Endodermal cell (in vitro differentiated cells): Measurements from ENCODE around the gene CDH23. TPM values are rescaled to one million over a fixed set of nuclear protein-coding genes. Genes with fewer than 3 reads are reported as not detected.
A peak's percentile ranks its signal among the peaks of the same experiment; 100 is the strongest.

Experiments
- DNase-seq: peaks from one replicate; pipeline ENCODE4 v3.0.0-alpha.2; 2017
- H3K27ac ChIP-seq: 2 replicates; pipeline ENCODE4 v1.5.1; 2013; ENCODE audit warnings: mild to moderate bottlenecking, low read depth, low read length, moderate library complexity
- H3K27me3 ChIP-seq: 2 replicates; pipeline ENCODE4 v1.6.1; 2013; ENCODE audit warnings: mild to moderate bottlenecking, low read length, moderate library complexity; ENCODE audit not compliant: insufficient read depth, control insufficient read depth, poor library complexity, severe bottlenecking
- H3K36me3 ChIP-seq: 2 replicates; pipeline ENCODE4 v1.7.0; 2013; ENCODE audit warnings: mild to moderate bottlenecking, low read length, moderate library complexity; ENCODE audit not compliant: control insufficient read depth, insufficient read depth
- H3K4me1 ChIP-seq: one replicate; pipeline ENCODE4 v1.7.0; 2013; ENCODE audit warnings: low read length; ENCODE audit not compliant: control insufficient read depth, insufficient read depth
- H3K4me3 ChIP-seq: 2 replicates; pipeline ENCODE4 v1.5.1; 2013; ENCODE audit warnings: mild to moderate bottlenecking, low read length, moderate library complexity
- H3K9ac ChIP-seq: 2 replicates; pipeline ENCODE4 v1.6.1; 2013; ENCODE audit warnings: mild to moderate bottlenecking, low read length, moderate library complexity; ENCODE audit not compliant: poor library complexity, severe bottlenecking; ENCODE audit errors: extremely low read depth
- H3K9me3 ChIP-seq: 2 replicates; pipeline ENCODE4 v1.6.1; 2013; ENCODE audit warnings: mild to moderate bottlenecking, low read length, moderate library complexity; ENCODE audit not compliant: control insufficient read depth
- H3K27ac Mint-ChIP-seq: 2 replicates; pipeline ENCODE4 v1.8.0; 2020; ENCODE audit warnings: mixed read lengths
- H3K27me3 Mint-ChIP-seq: 2 replicates; pipeline ENCODE4 v1.8.0; 2021; ENCODE audit warnings: mild to moderate bottlenecking, mixed read lengths; ENCODE audit not compliant: insufficient read depth
- H3K36me3 Mint-ChIP-seq: 2 replicates; pipeline ENCODE4 v1.8.0; 2020; ENCODE audit warnings: low read depth, mixed read lengths
- H3K4me1 Mint-ChIP-seq: 2 replicates; pipeline ENCODE4 v1.8.0; 2020; ENCODE audit warnings: mixed read lengths
- H3K4me3 Mint-ChIP-seq: 2 replicates; pipeline ENCODE4 v1.8.0; 2020; ENCODE audit warnings: mild to moderate bottlenecking, moderate library complexity, mixed read lengths
- H3K9me3 Mint-ChIP-seq: 2 replicates; pipeline ENCODE4 v1.8.0; 2020; ENCODE audit warnings: mild to moderate bottlenecking, mixed read lengths
- WGBS, 2 experiments: methylation state at CpG; one replicate each; pipeline versions ENCODE4 v1.1.5 to v1.1.7; 2013; ENCODE audit warnings: missing lambda C conversion rate in 2 of 2, mixed read lengths in 1 of 2; ENCODE audit not compliant: insufficient coverage in 1 of 2, insufficient read length in 1 of 2; 5-methylcytosine and 5-hydroxymethylcytosine counted together
- total RNA-seq, 2 donors: library from RNA; stranded (reverse); fragmentation: NEBNext Ultra II Directional in 1 of 2; extraction: Animal tissue kit (Norgen Biotek cat#: 25700) in 1 of 2; gene quantifications; 2 replicates in 1 of 2; 3 replicates in 1 of 2; pipeline ENCODE4 v1.2.1, GENCODE V29; 2021
- TF ChIP-seq, protein P1 (sequence below): fragments of 200-600 bp; sonication (generic); conservative IDR thresholded peaks from 2 replicates; pipeline ENCODE4 v1.5.0; 2021; ENCODE audit warnings: antibody characterized with exemption, mild to moderate bottlenecking

Gene CDH23
- total RNA-seq, 2 donors from 2014 or later = 2.1 to 4.2 TPM

DNA sequence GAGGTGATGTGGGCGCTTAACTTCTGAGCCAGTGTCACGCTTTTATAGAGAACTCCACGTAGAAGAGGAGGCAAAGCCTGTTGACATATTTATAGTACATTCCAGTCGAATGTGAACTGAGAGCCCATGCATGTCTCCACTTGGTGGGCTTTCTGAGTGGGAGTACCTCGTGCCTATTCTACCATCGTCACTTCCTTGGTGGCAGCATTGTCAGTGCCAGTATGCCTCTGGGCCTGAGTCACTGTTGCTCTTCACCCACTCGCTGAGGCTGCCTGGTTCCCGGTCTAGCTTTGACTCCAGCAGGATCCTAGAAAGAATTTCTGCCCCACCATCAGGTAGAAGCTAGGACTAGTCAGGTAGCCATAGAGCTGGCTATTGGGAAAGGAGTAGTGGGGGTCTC, 30.0 kb upstream of the CDH23 start:
- Histone ChIP-seq H3K4me1 (no peaks in the 10 kb centered on the region), H3K4me3 (no peak overlapping the region), H3K9ac (no peak overlapping the region), H3K9me3 (no peaks in the 10 kb centered on the region), H3K27me3 (no peaks in the 10 kb centered on the region), H3K27ac (no peak overlapping the region), H3K36me3 (no peaks in the 10 kb centered on the region)
- H3K27ac Mint-ChIP-seq = no peak overlapping the region
- no peaks in the 10 kb centered on the region for H3K27me3 Mint-ChIP-seq
- no peak for DNase-seq
- TF ChIP-seq, protein P1, sequence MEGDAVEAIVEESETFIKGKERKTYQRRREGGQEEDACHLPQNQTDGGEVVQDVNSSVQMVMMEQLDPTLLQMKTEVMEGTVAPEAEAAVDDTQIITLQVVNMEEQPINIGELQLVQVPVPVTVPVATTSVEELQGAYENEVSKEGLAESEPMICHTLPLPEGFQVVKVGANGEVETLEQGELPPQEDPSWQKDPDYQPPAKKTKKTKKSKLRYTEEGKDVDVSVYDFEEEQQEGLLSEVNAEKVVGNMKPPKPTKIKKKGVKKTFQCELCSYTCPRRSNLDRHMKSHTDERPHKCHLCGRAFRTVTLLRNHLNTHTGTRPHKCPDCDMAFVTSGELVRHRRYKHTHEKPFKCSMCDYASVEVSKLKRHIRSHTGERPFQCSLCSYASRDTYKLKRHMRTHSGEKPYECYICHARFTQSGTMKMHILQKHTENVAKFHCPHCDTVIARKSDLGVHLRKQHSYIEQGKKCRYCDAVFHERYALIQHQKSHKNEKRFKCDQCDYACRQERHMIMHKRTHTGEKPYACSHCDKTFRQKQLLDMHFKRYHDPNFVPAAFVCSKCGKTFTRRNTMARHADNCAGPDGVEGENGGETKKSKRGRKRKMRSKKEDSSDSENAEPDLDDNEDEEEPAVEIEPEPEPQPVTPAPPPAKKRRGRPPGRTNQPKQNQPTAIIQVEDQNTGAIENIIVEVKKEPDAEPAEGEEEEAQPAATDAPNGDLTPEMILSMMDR = no peak
- 81 to 87% methylated on average over 8 of the region's 8 CpGs for WGBS, 2 experiments
- H3K9me3 Mint-ChIP-seq = no peaks in the 10 kb centered on the region
- no peak overlapping the region for H3K4me3 Mint-ChIP-seq
- peaks cover 11% of the 10 kb centered on the region for H3K36me3 Mint-ChIP-seq
- H3K4me1 Mint-ChIP-seq = no peaks in the 10 kb centered on the region

DNA sequence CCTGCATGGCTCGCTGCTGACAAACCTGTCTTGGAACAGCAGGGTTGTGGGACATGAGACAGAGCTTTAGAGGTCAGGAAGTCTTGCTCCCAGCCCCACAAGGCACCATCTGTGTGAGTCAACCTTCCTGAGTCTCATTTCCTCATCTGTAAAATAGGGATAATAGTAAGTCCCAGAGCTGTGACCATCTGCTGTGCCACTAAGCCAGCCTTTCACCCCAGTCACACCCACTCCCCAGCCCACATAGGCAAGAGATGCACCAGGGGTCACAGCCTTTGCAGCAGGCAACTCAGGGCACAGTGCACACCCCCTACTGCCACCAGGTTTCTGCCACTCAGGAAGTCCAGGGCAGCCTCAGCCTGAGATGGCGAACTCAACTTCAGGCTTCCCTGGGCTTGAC, 29.4 kb upstream of the CDH23 start:
- Histone ChIP-seq H3K4me1 (no peaks in the 10 kb centered on the region), H3K36me3 (no peaks in the 10 kb centered on the region), H3K27me3 (no peaks in the 10 kb centered on the region), H3K9me3 (no peaks in the 10 kb centered on the region), H3K9ac (no peak overlapping the region), H3K27ac (no peak overlapping the region), H3K4me3 (no peak overlapping the region)
- Mint-ChIP-seq H3K36me3 (peaks cover 6% of the 10 kb centered on the region), H3K27ac (peak overlapping the region; percentile 53), H3K4me3 (no peak overlapping the region), H3K27me3 (no peaks in the 10 kb centered on the region), H3K9me3 (no peaks in the 10 kb centered on the region), H3K4me1 (no peaks in the 10 kb centered on the region)
- WGBS, 2 experiments = 92 to 100% methylated on average over 2 of the region's 2 CpGs
- TF ChIP-seq, protein P1 = no peak
- no peak for DNase-seq

DNA sequence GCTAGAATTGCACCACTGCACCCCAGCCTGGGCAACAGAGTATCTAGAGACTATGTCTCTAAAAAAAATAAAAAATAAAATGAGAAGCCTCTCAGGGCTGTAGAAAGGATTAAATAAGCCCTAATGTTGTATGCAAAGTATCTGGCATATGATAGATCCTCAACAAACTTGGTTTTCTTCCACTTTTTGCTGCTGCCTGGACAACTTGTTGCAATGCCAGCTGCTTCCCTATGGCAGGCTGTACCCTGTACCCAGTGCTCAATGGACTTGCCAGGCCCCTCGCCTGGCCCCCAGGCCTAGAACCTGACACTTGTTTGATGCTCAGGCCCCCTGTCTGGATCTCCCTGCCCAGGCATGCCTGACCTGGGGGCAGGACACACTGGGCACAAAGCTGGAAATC, 28.5 kb upstream of the CDH23 start:
- H3K27ac Mint-ChIP-seq = no peak overlapping the region
- no peak for DNase-seq
- TF ChIP-seq, protein P1 = no peak
- H3K4me1 Mint-ChIP-seq = peaks cover 4% of the 10 kb centered on the region
- H3K27me3 ChIP-seq = no peaks in the 10 kb centered on the region
- WGBS, 2 experiments = 88 to 100% methylated on average over 1 of the region's 1 CpG
- H3K9me3 ChIP-seq = no peaks in the 10 kb centered on the region
- H3K36me3 ChIP-seq = no peaks in the 10 kb centered on the region
- H3K27me3 Mint-ChIP-seq = no peaks in the 10 kb centered on the region
- H3K9me3 Mint-ChIP-seq = no peaks in the 10 kb centered on the region
- H3K27ac ChIP-seq = no peak overlapping the region
- no peak overlapping the region for H3K9ac ChIP-seq
- H3K4me3 Mint-ChIP-seq = no peak overlapping the region
- H3K36me3 Mint-ChIP-seq = no peaks in the 10 kb centered on the region
- no peaks in the 10 kb centered on the region for H3K4me1 ChIP-seq
- H3K4me3 ChIP-seq = no peak overlapping the region
